PC-3 (cell line): ENCODE results near the gene UCP2.

Experiments
- CTCF ChIP-seq: fragments of 300-600 bp; sonication (generic); conservative IDR thresholded peaks from 2 replicates; pipeline ENCODE4 v1.5.1; 2017; ENCODE audit warnings: antibody characterized with exemption, low read depth, mild to moderate bottlenecking, low read length
- EZH2 ChIP-seq: fragments of 300-600 bp; sonication (generic); IDR thresholded peaks from one replicate; pipeline ENCODE4 v1.6.1; 2017; ENCODE audit warnings: antibody characterized with exemption, mild to moderate bottlenecking, low read length; ENCODE audit not compliant: unreplicated experiment

DNA sequence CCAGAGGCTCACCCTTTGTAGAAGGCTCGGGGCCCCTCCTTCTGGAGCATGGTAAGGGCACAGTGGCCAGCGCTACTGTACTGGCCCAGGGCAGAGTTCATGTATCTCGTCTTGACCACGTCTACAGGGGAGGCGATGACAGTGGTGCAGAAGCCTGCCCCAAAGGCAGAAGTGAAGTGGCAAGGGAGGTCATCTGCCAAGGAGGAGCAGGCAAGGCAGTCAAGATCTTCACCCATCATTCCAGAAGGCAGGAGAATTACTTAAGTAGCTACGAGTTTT lies 7.2 kb downstream of the UCP2 start:
- TF ChIP-seq CTCF (no peak), EZH2 (no peak)
